NCI-H2227 treated with DMSO at 0.1 percent for 48 hours (cell line): ENCODE measurements around the gene UTP18.
"Not testable (repeated sequence)": the region's sequence is repeated elsewhere in the genome, so short reads cannot be mapped to it uniquely, and the experiment has no call there.

Source experiments
- DNase-seq: peaks from one replicate; lab custom pipeline; 2025; lab: John Stamatoyannopoulos, UW

Gene UTP18

GRCh38 chr17:51330861-51331503 lies 70.6 kb downstream of the UTP18 start:
- not testable (repeated sequence) for DNase-seq

DNA sequence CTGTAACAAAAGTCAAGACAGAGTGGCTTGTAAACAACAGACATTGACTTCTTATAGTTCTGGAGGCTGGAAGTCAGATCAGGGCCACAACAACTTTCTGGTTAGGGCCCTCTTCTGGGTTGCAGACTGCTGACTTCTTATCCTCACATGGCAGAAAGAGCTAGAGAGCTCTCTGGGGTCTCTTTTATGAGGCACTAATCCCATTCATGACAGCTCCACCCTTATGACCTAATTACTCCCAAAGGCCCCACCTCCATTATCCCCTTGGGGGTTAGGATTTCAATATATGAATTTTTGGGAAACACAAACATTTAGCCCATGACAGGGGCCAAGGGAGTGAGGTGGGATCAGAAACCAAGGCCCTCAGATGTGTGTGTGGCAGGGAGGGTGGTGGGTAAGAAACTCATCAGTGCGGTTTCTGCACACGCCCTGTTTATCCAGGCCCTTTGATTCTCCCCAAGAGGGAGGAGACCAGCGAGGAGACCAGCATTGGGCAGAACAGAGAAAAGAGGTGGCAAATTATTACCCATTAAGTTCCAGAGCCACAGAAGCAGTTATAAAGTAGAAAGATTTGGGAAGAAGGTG lies 74.8 kb downstream of the UTP18 start:
- no peak for DNase-seq

GRCh38 chr17:51335883-51336822 lies 75.8 kb downstream of the UTP18 start:
- no peak for DNase-seq

- DNase-seq: no peak
Observed at GRCh38 chr17:51341457-51341856, 81.1 kb downstream of the UTP18 start.

DNA sequence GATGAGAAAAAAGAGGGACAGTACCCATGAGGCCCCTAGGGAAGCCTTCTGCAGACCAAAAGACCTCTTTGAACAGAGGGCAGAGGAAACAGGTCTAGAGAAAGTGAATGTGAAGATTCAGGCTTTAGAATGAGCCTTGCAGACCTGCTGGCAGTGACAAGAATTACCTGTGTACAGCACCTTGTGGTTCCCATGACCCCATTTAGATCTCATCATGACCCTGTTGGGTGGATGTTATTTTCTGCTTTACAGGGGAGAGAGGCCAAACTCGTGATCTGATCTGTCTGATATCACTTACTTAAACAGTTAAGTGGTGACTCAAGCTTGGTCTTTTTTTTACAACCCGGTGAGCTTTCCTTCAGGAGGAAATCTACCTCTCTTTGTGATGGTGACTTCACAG lies 81.9 kb downstream of the UTP18 start:
- no peak for DNase-seq

- DNase-seq: no peak
Observed at GRCh38 chr17:51344532-51344931, 84.2 kb downstream of the UTP18 start.

DNA sequence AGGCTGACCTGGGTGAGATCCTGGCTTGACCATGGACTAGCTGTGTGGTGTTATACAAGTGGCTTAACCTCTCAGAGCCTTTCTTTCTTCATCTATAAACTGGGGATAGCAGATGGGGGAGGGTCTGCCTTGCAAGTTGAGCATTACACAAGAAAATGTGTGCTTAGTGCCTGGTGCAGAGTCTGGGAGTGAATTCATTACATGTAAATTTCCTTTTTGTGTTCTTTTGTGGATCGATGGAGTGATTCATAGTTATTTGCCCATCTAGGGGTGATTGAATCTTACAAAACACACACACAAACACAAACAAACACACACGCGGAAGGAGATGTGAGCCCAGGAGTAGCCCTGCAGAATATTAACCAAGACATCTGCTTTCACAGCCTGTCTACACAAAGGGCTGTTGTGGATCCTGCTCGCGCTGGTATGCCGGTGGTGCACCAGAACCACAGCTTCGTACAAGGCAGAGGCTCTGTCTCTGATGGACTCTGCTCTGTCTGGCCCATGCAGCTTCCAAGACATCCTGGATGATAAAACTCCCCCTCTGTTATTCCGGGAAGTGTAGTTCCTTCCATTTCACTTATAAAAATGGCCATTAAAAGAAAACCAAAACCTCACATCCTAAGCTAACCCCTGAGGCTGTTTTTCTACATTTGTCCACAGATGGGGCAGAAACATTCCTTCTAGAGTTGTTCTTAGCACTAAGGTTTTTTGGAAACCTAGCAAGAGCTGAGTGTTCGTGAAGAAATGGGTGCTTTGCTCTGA lies 86.1 kb downstream of the UTP18 start:
- DNase-seq: no peak
